NCI-H1105 (cell line): ENCODE data around the gene TFAP2A.
A peak's percentile ranks its signal among the peaks of the same experiment; 100 is the strongest.

Source experiments
- DNase-seq: peaks from one replicate; lab custom pipeline; 2025; lab: John Stamatoyannopoulos, UW

The TFAP2A gene

DNA sequence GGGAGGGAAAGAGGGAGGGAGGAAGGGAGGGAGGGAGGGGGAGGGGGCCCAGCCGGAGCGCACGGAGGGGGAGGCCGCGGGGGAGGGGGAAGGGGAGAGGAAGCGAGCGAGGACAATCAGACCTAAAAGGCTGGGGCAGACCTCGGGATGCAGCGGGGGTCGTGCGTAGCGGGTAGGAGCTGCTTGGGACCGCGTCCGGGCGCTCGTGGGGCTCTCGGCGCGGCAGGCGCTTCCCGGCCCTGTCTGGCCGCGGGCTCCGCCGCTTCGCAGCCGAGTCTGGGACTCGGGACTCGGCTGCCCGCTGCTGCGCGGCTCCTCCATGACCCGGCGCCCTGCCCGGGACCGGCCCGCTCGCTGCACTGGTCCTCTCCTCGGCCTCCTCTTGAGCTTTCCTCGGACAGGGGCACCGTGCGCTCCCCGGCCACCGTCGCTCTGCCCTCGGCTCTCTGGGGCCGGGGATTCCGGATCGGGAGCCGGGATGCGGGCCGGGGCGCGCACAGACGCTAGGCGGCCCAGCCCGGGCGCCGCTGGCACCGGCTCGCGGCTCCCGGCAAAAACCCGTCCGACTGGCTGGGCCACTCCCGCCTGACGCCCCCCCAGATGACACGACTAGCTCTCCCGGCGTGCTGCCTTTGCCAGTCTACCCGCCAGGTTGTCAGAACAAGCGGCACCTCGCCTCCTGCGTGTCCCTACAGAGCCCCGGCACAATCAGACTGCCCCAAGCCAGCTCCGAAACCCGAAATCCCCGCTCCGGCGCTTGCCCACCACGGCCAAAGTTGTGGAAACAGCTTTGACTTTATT, 2.2 kb downstream of the TFAP2A start:
- DNase-seq: peak; percentile 73

DNA sequence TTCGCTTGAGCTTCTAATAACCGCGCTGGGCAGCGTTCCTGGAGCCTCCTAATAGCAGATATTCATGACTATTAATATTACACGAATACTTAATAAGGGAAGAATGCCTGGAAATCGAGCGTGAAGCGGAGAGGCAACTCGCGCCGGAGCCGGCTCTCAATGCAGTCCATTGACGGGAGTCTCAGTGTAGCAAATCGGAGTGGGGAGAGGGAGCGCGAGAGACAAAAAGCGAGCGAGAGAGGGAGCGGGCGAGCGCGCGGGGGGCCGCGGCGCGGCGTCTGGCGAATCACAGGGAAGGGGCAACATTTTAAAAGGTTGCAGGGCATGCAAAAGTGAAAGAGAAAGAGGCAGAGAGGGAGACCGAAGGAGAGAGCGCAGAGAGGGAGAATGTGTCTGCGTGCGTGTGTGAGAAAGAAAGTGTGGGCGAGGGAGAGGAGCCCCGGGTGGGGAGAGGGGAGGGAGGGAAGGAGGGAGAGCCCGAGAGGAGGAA, 2.9 kb downstream of the TFAP2A start:
- DNase-seq: peak; percentile 79

GRCh38 chr6:10411131-10411970, 3.5 kb downstream of the TFAP2A start:
- peak; percentile 33 for DNase-seq

- DNase-seq: no peak
Measured at GRCh38 chr6:10410207-10411050, 4.4 kb downstream of the TFAP2A start.

DNA sequence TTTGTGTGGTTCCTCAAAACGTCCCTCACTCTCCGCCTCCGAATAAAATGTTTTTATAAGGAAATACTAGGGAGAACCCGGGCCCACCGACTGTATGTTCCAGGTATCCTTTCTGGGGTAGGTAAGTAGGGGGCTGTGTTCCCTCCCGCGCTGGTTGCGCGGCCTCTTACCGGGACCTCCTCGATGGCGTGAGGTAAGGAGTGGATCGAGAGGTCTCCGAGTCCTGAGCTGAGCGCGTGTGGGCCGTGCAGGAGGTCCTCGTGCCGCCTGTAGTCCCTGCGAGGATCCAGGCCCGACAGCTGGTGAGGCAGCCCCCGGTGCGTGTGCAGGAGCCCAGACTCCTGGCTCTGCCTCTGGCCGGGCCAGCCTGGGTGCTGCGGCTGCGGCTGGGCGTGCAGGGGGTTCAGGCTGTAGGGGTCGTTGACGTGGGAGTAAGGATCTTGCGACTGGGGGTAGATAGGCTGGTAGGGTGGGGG, 5.1 kb downstream of the TFAP2A start:
- DNase-seq: peak; percentile 24

- no peak for DNase-seq
Measured at GRCh38 chr6:10409233-10409721, 5.6 kb downstream of the TFAP2A start.

- no peak for DNase-seq
Measured at GRCh38 chr6:10408457-10408856, 6.4 kb downstream of the TFAP2A start.

DNA sequence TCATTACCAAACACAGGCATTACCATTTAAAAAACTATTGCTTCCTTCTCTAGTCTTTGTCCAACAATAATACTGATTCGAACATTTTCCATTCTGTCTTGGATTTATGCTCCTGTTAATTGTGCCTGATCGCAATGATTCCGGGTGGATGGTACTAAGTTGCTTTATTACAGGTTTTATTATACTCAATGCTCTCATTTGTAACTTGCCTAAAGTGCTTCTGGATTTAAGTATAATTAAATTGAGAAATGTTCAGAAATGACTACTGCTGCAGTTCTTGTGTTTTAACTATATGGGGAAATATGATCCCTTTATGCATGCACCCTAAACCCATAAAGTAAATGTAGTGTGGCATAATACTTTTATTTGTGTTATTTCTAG, 7.2 kb downstream of the TFAP2A start:
- DNase-seq: no peak

- DNase-seq: no peak
Measured at GRCh38 chr6:10407018-10407673, 7.7 kb downstream of the TFAP2A start.

DNA sequence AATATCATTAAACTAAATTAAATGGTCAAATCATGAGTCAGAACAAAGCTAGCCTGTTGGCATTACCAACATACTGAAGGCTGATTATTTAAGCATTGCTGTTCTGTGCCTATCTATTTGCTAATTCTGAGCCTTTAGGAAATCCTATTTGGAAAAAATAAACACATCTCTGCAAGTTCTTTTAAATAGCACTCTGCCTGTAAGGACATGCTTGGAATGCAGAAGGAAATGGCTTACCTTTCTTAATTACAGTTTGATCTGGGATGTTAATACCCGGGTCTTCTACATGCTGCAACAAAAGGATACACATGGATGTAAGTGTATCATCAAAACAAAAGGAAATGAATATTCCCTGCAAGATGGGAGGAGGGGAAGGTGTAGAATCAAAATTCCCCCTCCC, 8.3 kb downstream of the TFAP2A start:
- no peak for DNase-seq

DNA sequence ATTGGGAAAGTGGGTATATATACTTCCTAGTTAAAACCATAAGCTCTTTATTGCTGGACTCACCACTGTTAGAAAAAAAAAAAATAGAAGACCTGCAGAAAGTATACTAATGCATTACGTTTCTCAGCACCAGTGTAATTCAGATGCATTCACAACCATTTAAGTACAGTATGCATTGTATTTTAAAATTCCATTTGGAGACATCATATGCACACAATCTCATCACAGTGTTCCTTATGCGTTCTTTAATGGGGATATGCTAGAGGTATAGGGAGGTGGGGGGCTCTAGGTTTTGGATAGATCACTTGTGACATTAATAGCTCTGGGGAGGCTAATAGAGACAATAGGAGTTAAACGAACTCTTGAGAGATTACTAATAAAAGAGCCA, 9.4 kb downstream of the TFAP2A start:
- DNase-seq: no peak

- no peak for DNase-seq
Measured at GRCh38 chr6:10404799-10405512, 9.9 kb downstream of the TFAP2A start.

- peak; percentile 100 for DNase-seq
Measured at GRCh38 chr6:10404107-10404798, 10.6 kb downstream of the TFAP2A start.

GRCh38 chr6:10403385-10404106, 11.3 kb downstream of the TFAP2A start:
- DNase-seq: no peak

GRCh38 chr6:10402648-10403311, 12.1 kb downstream of the TFAP2A start:
- no peak for DNase-seq

DNA sequence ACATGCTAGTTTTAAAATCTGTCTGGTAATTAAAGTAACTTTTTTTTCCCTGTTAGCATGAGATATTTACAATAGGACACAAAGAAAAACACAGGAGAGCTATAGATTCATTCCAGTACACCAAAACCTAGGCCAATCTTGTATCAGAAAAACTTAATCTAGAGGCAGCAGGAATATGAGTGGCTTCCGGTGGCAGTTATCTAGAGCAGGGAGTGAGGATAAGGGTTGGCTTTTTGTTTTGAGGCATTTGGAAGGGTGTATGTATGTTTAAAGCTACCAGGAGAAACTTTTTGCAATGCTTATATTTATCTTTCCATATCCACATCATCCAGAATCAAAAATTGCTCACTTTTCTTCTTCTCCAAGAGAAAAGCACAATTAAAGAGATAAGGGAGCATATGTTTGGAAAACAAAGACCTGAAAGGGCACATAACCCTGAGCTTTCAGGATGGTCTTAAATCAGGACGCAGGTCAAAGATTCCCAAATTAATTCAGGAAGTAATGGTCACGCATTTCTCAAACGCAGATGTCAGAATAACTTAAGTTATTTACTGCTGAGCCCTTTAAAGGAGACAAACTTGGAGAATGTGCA, 13.1 kb downstream of the TFAP2A start:
- no peak for DNase-seq

- no peak for DNase-seq
Measured at GRCh38 chr6:10401004-10401536, 13.8 kb downstream of the TFAP2A start.

- no peak for DNase-seq
Measured at GRCh38 chr6:10400330-10400729, 14.5 kb downstream of the TFAP2A start.
